GM06990 (cell line): ENCODE measurements around the gene TTC28.

Experiments
- DNase-seq: peaks from one replicate; pipeline ENCODE4 v3.0.0-alpha.2; 2011; ENCODE audit not compliant: insufficient read length; ENCODE audit errors: extremely low read depth
- H3K27me3 ChIP-seq: replicated peaks from 2 replicates; pipeline ENCODE4 v1.6.0; 2011; ENCODE audit warnings: low read length; ENCODE audit not compliant: control insufficient read depth, insufficient read depth
- H3K36me3 ChIP-seq: 2 replicates; pipeline ENCODE4 v1.5.1; 2011; ENCODE audit warnings: low read length; ENCODE audit not compliant: control insufficient read depth, insufficient read depth
- H3K4me3 ChIP-seq: replicated peaks from 2 replicates; pipeline ENCODE4 v1.5.1; 2011; ENCODE audit warnings: low read depth, mild to moderate bottlenecking, control low read depth, low read length
- CTCF ChIP-seq: IDR thresholded peaks from 2 replicates; pipeline ENCODE4 v1.5.1; 2011; ENCODE audit warnings: low read length, control low read depth, mild to moderate bottlenecking, inconsistent platforms; ENCODE audit not compliant: insufficient read depth, poor library complexity, severe bottlenecking

Gene TTC28

GRCh38 chr22:28025866-28026575 is 653.6 kb downstream of the TTC28 start:
- H3K4me3 ChIP-seq: no peak overlapping the region
- no peak for DNase-seq
- H3K36me3 ChIP-seq: no peaks in the 10 kb centered on the region
- no peaks in the 10 kb centered on the region for H3K27me3 ChIP-seq
- TF ChIP-seq CTCF: no peak

GRCh38 chr22:28025333-28025732 is 654.3 kb downstream of the TTC28 start:
- H3K27me3 ChIP-seq: no peaks in the 10 kb centered on the region
- TF ChIP-seq CTCF: no peak
- H3K4me3 ChIP-seq: no peak overlapping the region
- DNase-seq: no peak
- no peaks in the 10 kb centered on the region for H3K36me3 ChIP-seq

GRCh38 chr22:28024422-28024888 is 655.2 kb downstream of the TTC28 start:
- no peak for TF ChIP-seq CTCF
- no peaks in the 10 kb centered on the region for H3K36me3 ChIP-seq
- no peak overlapping the region for H3K4me3 ChIP-seq
- DNase-seq: no peak
- no peaks in the 10 kb centered on the region for H3K27me3 ChIP-seq

GRCh38 chr22:28023774-28024173 is 655.9 kb downstream of the TTC28 start:
- TF ChIP-seq CTCF: no peak
- H3K36me3 ChIP-seq: no peaks in the 10 kb centered on the region
- no peak for DNase-seq
- no peak overlapping the region for H3K4me3 ChIP-seq
- no peaks in the 10 kb centered on the region for H3K27me3 ChIP-seq

GRCh38 chr22:28023036-28023435 is 656.6 kb downstream of the TTC28 start:
- Histone ChIP-seq H3K36me3 (no peaks in the 10 kb centered on the region), H3K4me3 (no peak overlapping the region), H3K27me3 (no peaks in the 10 kb centered on the region)
- TF ChIP-seq CTCF: no peak
- no peak for DNase-seq

GRCh38 chr22:28021998-28022660 is 657.5 kb downstream of the TTC28 start:
- no peak overlapping the region for H3K4me3 ChIP-seq
- no peaks in the 10 kb centered on the region for H3K27me3 ChIP-seq
- no peak for DNase-seq
- no peaks in the 10 kb centered on the region for H3K36me3 ChIP-seq
- no peak for TF ChIP-seq CTCF
